NCI-H82 treated with DMSO at 0.1 percent for 48 hours (cell line): ENCODE data around the gene TTC31.
A peak's percentile ranks its signal among the peaks of the same experiment; 100 is the strongest.
"Not testable (repeated sequence)": the region's sequence is repeated elsewhere in the genome, so short reads cannot be mapped to it uniquely, and the experiment has no call there.

Source experiments
- DNase-seq: peaks from one replicate; lab custom pipeline; 2025; ENCODE audit not compliant: unreplicated experiment; lab: John Stamatoyannopoulos, UW

Gene TTC31

GRCh38 chr2:74483675-74484164, 839 bp downstream of the TTC31 start:
- not testable (repeated sequence) for DNase-seq

- no peak for DNase-seq
Measured at GRCh38 chr2:74486141-74486540, 3.3 kb downstream of the TTC31 start.

GRCh38 chr2:74488643-74489481, 6.0 kb downstream of the TTC31 start:
- peak; percentile 82 for DNase-seq

DNA sequence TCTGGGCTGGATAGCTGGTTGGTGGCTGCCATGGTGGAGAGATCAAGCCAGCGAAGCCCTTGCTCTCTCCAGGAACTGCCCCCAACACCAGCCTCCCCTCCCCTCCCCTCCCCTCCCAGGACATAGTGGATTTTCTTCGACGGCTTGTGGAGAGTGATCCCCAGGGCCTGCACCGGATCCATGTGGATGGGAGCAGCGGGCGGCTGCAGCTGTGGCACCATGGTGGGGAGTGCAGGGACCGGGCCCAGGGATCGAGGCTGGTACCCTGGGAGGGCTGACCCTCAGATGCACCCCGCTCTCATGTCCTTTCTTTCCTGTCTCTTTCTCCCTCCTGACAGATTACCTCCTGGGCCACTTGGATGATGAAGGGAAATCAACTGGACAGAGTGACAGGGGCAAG, 7.0 kb downstream of the TTC31 start:
- DNase-seq: no peak

GRCh38 chr2:74491648-74492544, 9.0 kb downstream of the TTC31 start:
- no peak for DNase-seq

DNA sequence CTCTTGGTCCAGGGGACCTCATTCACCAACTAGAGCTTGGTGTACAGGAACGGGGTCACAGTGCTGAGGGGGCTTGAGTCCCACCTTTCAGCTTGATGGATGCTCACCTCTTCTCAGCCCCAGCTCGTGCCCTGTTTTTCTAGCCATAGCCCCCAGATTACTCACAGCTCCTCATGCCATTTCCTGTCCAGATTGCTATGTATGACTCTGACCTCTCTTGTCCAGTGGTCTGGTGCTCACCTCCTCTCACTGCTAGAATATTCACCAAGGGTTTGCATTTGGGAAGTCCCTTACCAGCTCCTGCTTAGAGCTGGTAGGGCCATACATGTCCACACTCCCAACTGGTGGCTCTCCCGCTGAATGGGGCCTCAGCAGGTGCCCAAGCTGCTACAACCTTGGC, 10.7 kb downstream of the TTC31 start:
- no peak for DNase-seq

DNA sequence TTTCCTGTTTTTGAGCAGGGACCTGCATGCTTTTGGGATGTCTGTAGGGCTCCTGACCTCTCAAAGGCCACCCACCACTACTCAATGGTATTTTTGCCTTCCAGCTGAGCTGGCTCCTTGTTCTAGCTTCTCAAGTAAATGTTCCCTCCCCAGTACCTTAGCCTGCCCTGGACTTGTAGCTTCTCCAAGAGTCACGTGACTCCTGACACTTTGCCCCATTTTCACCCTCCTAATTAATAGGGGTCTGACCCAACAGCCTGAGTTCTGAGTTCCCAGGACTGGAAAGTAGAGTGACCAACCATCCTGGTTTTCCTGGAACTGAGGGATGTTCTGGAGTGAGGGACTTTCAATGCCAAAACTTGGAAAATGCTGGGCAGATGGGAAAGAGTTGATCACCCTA, 12.6 kb downstream of the TTC31 start:
- no peak for DNase-seq

- no peak for DNase-seq
Measured at GRCh38 chr2:74496997-74497776, 14.3 kb downstream of the TTC31 start.

GRCh38 chr2:74497777-74498499, 15.1 kb downstream of the TTC31 start:
- no peak for DNase-seq

DNA sequence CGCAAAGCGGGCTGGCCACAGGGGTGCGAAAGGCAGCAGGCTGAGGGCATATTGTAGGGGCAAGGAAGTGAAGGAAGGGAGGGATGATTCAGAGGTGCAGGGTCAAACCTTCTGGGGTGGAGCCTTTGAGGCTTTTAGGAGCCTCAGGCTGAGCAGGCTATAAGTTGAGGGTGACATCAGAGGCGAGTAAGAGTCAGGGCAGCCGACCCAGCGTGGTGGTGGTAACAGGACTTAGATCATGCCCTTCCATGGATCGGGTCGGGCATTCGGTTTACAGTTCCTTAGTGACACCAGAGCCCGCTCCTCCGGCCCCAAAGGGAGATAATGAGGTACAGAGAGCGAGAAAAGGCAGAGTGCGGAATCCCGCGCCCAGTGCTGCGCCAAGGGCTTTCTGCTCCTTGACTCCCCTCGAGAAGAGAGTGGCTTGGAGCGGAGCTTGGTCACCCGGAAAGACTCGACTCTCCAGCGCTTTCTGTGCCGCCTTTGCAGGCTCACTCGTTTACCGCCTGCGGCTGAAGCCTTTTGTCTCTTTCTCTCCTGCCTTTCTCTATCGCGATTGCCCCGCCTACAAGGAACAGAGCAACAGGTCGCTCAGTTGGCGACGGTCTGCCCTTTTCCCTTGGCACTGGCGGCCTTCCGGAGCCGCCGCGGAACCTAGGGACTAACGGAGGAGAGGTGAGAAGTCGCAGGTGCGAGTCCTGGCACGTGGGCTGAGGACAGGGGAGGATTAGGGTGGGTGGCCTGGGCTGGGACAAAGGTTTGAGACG, 15.8 kb downstream of the TTC31 start:
- DNase-seq: no peak

GRCh38 chr2:74499267-74499939, 16.5 kb downstream of the TTC31 start, which contains the start of gene LBX2:
TSS of gene LBX2 (minus strand) at chr2:74499603. CDS start at chr2:74499537, 66 bp downstream.
- no peak for DNase-seq

DNA sequence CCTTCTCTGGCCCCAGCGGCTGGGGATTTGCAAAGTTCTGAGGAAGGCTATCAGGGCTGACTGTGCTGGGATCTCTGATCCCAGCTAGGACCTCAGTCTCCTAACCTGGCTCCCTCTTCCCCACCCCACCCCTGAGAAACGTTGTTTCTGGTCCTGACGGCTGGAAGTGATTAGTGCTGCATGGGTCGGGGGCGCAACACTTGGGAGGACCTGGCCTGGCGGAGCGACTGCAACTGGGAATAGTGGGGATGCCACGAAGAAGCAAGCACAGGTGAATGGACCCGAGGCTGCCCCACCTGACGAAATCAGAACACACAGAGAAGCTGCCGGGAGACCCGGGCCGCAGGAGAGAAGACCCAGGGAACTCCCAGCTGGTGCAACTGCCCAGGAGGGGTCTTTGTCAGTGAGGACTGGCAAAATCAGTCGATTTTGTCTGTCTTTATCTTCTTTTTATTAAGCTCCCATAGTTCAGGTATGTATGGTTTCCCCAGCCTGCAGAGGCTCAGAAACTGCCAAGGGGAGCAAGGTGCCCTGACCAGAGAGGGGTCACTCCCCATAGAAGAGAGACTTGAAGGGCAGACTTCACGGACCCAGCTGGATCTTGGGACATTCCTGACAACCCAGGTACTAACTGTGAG, 17.2 kb downstream of the TTC31 start:
- DNase-seq: no peak

DNA sequence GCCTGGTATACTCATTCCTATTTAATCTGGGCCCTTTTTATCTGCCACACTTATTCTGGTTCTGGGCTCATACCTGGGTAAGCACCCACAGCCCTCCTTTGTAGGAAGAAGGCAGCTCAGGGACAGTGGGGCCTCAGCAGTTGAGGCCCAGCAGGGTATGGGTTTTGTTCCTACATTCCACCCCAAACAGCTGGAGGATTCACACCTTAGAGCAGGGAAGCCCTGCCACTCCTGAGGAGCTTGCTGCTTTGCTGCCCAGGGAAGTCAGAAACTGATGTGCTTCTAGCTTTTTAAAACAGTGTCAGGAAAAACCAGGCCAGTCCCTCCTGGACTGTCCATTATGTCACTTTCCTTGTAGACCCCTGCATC, 17.7 kb downstream of the TTC31 start:
- DNase-seq: no peak

- peak; percentile 92 for DNase-seq
Measured at GRCh38 chr2:74501335-74502071, 18.6 kb downstream of the TTC31 start.

- DNase-seq: no peak
Measured at GRCh38 chr2:74502147-74502719, 19.4 kb downstream of the TTC31 start.

DNA sequence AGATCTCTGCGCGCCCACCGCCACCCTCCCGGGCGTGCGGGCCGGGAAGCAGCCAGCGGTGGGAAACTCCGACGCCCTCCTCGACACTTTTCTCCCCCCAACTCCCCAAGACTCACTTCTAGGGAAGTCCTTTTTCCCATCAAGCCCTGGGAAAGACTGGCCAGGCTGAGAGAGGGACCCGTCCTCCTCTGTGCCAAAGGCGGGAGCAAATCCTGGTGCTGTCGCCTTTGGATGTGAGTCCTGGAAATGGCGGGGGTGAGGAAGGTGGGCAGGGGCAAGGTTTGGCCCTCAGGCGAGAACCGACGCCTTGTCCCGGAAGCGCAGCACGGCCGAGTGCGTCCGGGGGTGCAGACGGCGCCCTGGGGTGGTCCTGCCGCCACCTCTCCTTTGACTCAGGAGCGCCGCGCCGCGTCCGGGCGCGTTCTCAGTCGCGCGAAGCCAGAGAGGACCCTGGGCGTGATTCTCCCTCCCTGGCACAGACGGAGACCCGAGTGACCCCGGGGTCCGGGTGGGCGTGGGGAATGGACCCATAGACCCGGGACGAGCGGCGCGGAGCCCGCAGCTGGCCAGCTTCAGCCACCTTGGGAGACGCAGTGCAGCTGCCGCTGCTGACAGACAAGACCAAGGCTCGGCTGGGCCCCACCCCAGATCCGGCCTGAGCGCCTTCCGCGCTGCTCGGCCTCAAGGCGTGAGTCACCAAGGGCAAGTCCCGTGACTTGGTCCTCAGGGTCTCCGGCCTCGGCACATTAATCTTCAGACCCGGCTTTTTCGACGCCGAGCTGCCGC, 20.0 kb downstream of the TTC31 start:
- DNase-seq: no peak
